ENCODE measurements around the gene KSR2.

KSR2 gene

DNA sequence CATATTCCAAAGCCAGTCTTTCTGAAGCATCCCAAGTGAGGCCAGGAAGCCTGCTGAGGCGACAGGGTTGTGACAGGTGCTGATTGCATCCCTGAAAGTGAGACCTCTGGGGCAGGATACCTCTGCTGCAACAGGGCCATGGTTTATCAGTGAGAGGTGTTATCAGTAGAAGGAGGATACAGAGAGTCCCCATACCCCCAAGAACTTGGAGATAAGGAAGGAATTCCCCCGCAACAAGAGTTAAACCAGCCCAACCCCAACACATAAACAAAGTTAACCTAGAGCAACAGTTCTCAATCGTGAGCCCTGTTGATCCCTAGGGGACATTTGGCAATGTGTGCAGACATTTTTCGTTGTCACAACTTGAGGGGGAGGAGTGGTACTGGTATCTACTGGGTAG lies 374.3 kb downstream of the KSR2 start:
- no peak for TF ChIP-seq TAF1 (IDR thresholded peaks at IDR 0.05; ENCODE audit: low read depth, low read length)
- no peak for TF ChIP-seq POU2F2 (IDR thresholded peaks at IDR 0.05; ENCODE audit: low read depth, low read length)
- no peak for TF ChIP-seq POLR2A (IDR thresholded peaks at IDR 0.05; ENCODE audit: low read depth, low read length)
- FAIRE-seq = no peak
- no peak for DNase-seq (ENCODE audit: insufficient read length, low spot score)

DNA sequence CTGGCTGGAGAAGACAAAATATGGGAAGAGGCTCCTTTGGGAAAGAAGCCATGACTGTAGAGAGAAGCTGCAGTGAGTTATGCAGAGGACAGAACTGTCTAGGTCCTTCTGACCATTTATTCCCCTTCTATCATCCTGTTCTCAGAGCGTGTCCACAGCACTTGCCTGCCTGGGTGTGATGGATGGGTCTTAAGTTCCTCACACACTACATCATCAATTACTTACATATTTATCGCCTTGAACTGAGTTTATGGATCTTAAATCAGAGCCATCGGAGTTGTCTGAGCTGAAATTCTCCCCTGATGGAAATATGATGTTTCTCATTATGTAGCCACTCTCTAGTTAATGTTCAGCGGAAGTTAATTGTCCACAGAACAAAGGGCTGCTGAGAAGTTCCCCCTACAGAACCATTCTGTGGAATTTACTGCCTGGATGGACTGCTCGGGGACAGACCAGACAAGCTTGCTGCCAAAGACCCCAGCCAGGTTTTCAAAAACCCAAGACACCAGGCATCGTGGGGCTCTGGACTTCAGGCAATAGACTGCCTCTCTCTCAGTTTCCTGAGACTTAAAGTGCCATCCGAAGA lies 374.9 kb downstream of the KSR2 start:
- DNase-seq (ENCODE audit: insufficient read length, low spot score) = no peak
- TF ChIP-seq POLR2AphosphoS5 (IDR thresholded peaks at IDR 0.05; ENCODE audit: low read depth, low read length) (no peak), POU2F2 (IDR thresholded peaks at IDR 0.05; ENCODE audit: low read depth, low read length) (no peak), SPI1 (IDR thresholded peaks at IDR 0.05; ENCODE audit: low read depth, low read length) (no peak), POLR2A (IDR thresholded peaks at IDR 0.05; ENCODE audit: low read depth, low read length) (no peak), TAF1 (IDR thresholded peaks at IDR 0.05; ENCODE audit: low read depth, low read length) (no peak), PAX5 (IDR thresholded peaks at IDR 0.05; ENCODE audit: insufficient read depth, low read length, severe bottlenecking) (no peak)
- FAIRE-seq = no peak

DNA sequence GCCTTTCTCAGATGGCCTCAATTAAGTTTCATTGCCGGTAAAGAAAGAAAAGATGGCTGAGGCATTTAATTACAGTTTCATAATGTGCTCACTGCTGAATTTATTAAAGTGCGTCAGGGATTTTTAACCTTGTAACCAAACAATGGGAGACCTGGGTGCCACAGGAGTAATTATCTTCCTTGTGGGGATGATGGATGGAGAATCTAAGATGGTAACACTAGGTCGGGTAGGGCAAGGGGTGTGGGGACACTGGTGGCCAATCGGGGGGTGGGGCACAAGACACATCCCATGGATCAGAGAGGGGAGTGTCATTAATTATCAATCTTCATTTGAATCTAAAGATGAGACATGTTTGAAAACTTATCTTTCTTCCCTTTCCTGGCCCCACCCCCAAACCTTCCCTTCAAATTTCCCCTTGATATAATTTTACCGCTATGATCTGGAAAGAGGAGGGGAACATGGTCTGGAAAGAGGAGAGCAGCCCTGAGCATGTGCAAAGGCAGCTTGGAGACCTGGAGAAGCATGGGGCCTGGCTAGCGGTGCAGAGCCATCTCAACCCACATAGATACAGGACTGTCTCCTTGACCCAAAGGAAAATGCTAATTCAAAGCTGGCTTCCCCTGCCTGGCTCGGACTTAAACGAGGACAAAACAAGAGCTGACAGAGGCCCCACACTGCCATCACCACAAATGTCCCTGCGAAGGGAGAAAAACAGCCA lies 376.0 kb downstream of the KSR2 start:
- no peak for DNase-seq (ENCODE audit: insufficient read length, low spot score)
- FAIRE-seq = no peak
- TF ChIP-seq POLR2A (IDR thresholded peaks at IDR 0.05; ENCODE audit: low read depth, low read length) = no peak
- TF ChIP-seq POU2F2 (IDR thresholded peaks at IDR 0.05; ENCODE audit: low read depth, low read length) = no peak
- no peak for TF ChIP-seq TAF1 (IDR thresholded peaks at IDR 0.05; ENCODE audit: low read depth, low read length)

GRCh38 chr12:117590999-117591398 lies 377.8 kb downstream of the KSR2 start:
- FAIRE-seq (no peak), DNase-seq (ENCODE audit: insufficient read length, low spot score) (no peak)
- TF ChIP-seq TAF1 (IDR thresholded peaks at IDR 0.05; ENCODE audit: low read depth, low read length) = no peak
- TF ChIP-seq POLR2AphosphoS5 (IDR thresholded peaks at IDR 0.05; ENCODE audit: low read depth, low read length) = no peak
- TF ChIP-seq PAX5 (IDR thresholded peaks at IDR 0.05; ENCODE audit: insufficient read depth, low read length, severe bottlenecking) = no peak
- TF ChIP-seq POU2F2 (IDR thresholded peaks at IDR 0.05; ENCODE audit: low read depth, low read length) = no peak
- TF ChIP-seq SPI1 (IDR thresholded peaks at IDR 0.05; ENCODE audit: low read depth, low read length) = no peak
- TF ChIP-seq POLR2A (IDR thresholded peaks at IDR 0.05; ENCODE audit: low read depth, low read length) = no peak

GRCh38 chr12:117590386-117590785 lies 378.4 kb downstream of the KSR2 start:
- TF ChIP-seq TAF1 (IDR thresholded peaks at IDR 0.05; ENCODE audit: low read depth, low read length) = no peak
- TF ChIP-seq SPI1 (IDR thresholded peaks at IDR 0.05; ENCODE audit: low read depth, low read length) = no peak
- no peak for TF ChIP-seq PAX5 (IDR thresholded peaks at IDR 0.05; ENCODE audit: insufficient read depth, low read length, severe bottlenecking)
- TF ChIP-seq POLR2A (IDR thresholded peaks at IDR 0.05; ENCODE audit: low read depth, low read length) = no peak
- TF ChIP-seq POLR2AphosphoS5 (IDR thresholded peaks at IDR 0.05; ENCODE audit: low read depth, low read length) = no peak
- TF ChIP-seq POU2F2 (IDR thresholded peaks at IDR 0.05; ENCODE audit: low read depth, low read length) = no peak
- FAIRE-seq (no peak), DNase-seq (ENCODE audit: insufficient read length, low spot score) (no peak)

GRCh38 chr12:117589021-117589420 lies 379.8 kb downstream of the KSR2 start:
- FAIRE-seq (no peak), DNase-seq (ENCODE audit: insufficient read length, low spot score) (no peak)
- TF ChIP-seq PAX5 (IDR thresholded peaks at IDR 0.05; ENCODE audit: insufficient read depth, low read length, severe bottlenecking) (no peak), POU2F2 (IDR thresholded peaks at IDR 0.05; ENCODE audit: low read depth, low read length) (no peak)

DNA sequence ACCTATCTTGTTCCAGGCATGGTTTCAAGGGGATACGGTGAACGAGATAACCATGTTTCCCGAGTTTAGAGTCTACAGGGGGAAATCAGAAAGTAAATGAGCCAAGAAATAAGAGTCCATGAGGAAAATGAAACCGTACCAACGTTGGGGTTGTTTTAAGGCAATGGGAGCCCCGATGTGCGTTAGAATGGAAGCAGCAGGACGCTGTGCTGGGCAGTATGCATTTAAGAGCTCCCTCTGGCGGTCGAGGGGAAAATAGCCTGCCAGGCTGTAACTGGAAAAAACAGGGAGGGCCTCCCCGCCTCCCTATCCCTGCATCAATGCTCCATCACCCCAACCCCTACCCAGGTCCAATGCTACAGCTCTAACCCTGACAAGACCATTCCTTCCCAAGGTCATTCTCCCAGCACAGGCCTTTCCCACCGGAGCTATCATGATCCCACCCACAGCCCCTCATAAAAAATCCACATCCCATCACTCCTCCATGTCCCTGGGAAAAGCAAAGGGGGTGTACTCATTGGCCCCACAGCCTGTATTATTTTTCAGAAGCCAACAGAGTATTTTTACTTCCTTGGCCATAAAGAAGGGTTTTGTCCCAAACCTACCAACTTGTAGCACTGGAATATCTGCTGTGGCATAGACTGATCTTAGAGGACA lies 381.0 kb downstream of the KSR2 start:
- FAIRE-seq = peak; percentile 48
- peak; percentile 35 for DNase-seq (ENCODE audit: insufficient read length, low spot score)
- TF ChIP-seq SPI1 (IDR thresholded peaks at IDR 0.05; ENCODE audit: low read depth, low read length) (no peak), POLR2AphosphoS5 (IDR thresholded peaks at IDR 0.05; ENCODE audit: low read depth, low read length) (no peak), POLR2A (IDR thresholded peaks at IDR 0.05; ENCODE audit: low read depth, low read length) (no peak), TAF1 (IDR thresholded peaks at IDR 0.05; ENCODE audit: low read depth, low read length) (no peak), PAX5 (IDR thresholded peaks at IDR 0.05; ENCODE audit: insufficient read depth, low read length, severe bottlenecking) (no peak)

GRCh38 chr12:117583677-117584225 lies 385.0 kb downstream of the KSR2 start:
- TF ChIP-seq PAX5 (IDR thresholded peaks at IDR 0.05; ENCODE audit: insufficient read depth, low read length, severe bottlenecking) = no peak
- TF ChIP-seq TAF1 (IDR thresholded peaks at IDR 0.05; ENCODE audit: low read depth, low read length) = no peak
- TF ChIP-seq SPI1 (IDR thresholded peaks at IDR 0.05; ENCODE audit: low read depth, low read length) = no peak
- no peak for TF ChIP-seq POLR2A (IDR thresholded peaks at IDR 0.05; ENCODE audit: low read depth, low read length)
- no peak for TF ChIP-seq POLR2AphosphoS5 (IDR thresholded peaks at IDR 0.05; ENCODE audit: low read depth, low read length)
- TF ChIP-seq POU2F2 (IDR thresholded peaks at IDR 0.05; ENCODE audit: low read depth, low read length) = no peak
- no peak for FAIRE-seq
- no peak for DNase-seq (ENCODE audit: insufficient read length, low spot score)

DNA sequence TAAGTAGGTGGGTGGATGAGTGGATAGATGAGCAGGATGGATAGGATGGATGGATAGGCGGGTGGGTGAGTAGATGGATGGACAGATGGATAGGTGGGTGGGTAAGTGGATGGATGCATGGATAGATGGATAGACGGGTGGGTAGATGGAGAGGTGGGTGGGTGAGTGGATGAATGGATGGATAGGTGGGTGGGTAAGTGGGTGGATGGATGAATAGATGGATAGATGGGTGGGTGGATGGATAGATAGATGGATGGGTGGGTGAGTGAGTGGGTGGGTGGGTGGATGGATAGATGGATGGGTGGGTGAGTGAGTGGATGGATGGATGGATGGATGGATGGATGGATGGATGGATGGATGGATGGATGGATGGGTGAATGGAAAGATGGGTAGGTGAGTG lies 385.7 kb downstream of the KSR2 start:
- FAIRE-seq (no peak), DNase-seq (ENCODE audit: insufficient read length, low spot score) (no peak)
- TF ChIP-seq PAX5 (IDR thresholded peaks at IDR 0.05; ENCODE audit: insufficient read depth, low read length, severe bottlenecking) = no peak
- no peak for TF ChIP-seq POLR2A (IDR thresholded peaks at IDR 0.05; ENCODE audit: low read depth, low read length)
- no peak for TF ChIP-seq TAF1 (IDR thresholded peaks at IDR 0.05; ENCODE audit: low read depth, low read length)
- no peak for TF ChIP-seq POLR2AphosphoS5 (IDR thresholded peaks at IDR 0.05; ENCODE audit: low read depth, low read length)
- TF ChIP-seq POU2F2 (IDR thresholded peaks at IDR 0.05; ENCODE audit: low read depth, low read length) = no peak
- no peak for TF ChIP-seq SPI1 (IDR thresholded peaks at IDR 0.05; ENCODE audit: low read depth, low read length)

Measured in GM12891 (cell line).